HEK293 (cell line): Measurements from ENCODE around the gene LRRC75A.

ENCODE experiments used
- CTCF ChIP-seq: fragments of 450-650 bp; formaldehyde crosslinking; IDR thresholded peaks from 2 replicates; pipeline ENCODE4 v1.5.1; 2016; ENCODE audit warnings: missing biosample characterization, missing genetic modification characterization
- MZF1 ChIP-seq: fragments of 450-650 bp; formaldehyde crosslinking; IDR thresholded peaks from 2 replicates; pipeline ENCODE4 v1.5.1; 2017; ENCODE audit warnings: missing biosample characterization, missing genetic modification characterization, borderline replicate concordance
- SCRT2 ChIP-seq: fragments of 450-650 bp; formaldehyde crosslinking; IDR thresholded peaks from 2 replicates; pipeline ENCODE4 v1.5.1; 2016; ENCODE audit warnings: missing biosample characterization, missing genetic modification characterization
- YY1 ChIP-seq: fragments of 450-650 bp; formaldehyde crosslinking; IDR thresholded peaks from 2 replicates; pipeline ENCODE4 v1.5.1; 2018; ENCODE audit warnings: missing biosample characterization, missing genetic modification characterization
- ZBTB21 ChIP-seq: fragments of 450-650 bp; formaldehyde crosslinking; IDR thresholded peaks from 2 replicates; pipeline ENCODE4 v1.5.1; 2017; ENCODE audit warnings: missing biosample characterization, missing genetic modification characterization
- ZFP41 ChIP-seq: fragments of 450-650 bp; formaldehyde crosslinking; IDR thresholded peaks from 2 replicates; pipeline ENCODE4 v1.5.1; 2016; ENCODE audit warnings: missing biosample characterization, missing genetic modification characterization, borderline replicate concordance
- ZNF121 ChIP-seq: fragments of 450-650 bp; formaldehyde crosslinking; IDR thresholded peaks from 2 replicates; pipeline ENCODE4 v1.5.1; 2016; ENCODE audit warnings: missing biosample characterization, missing genetic modification characterization
- ZNF155 ChIP-seq: fragments of 450-650 bp; formaldehyde crosslinking; IDR thresholded peaks from 2 replicates; pipeline ENCODE4 v1.5.1; 2016; ENCODE audit warnings: missing biosample characterization, missing genetic modification characterization
- ZNF558 ChIP-seq: fragments of 450-650 bp; formaldehyde crosslinking; IDR thresholded peaks from 2 replicates; pipeline ENCODE4 v1.5.1; 2016; ENCODE audit warnings: missing biosample characterization, missing genetic modification characterization
- ZNF626 ChIP-seq: fragments of 450-650 bp; sonication (Bioruptor Pico); formaldehyde crosslinking; IDR thresholded peaks from 2 replicates; pipeline ENCODE4 v1.5.1; 2018; ENCODE audit warnings: missing biosample characterization, missing genetic modification characterization, inconsistent platforms
- ZNF670 ChIP-seq: fragments of 450-650 bp; formaldehyde crosslinking; IDR thresholded peaks from 2 replicates; pipeline ENCODE4 v1.5.1; 2016; ENCODE audit warnings: missing biosample characterization, missing genetic modification characterization, low read depth
- ZXDB ChIP-seq: fragments of 450-650 bp; formaldehyde crosslinking; IDR thresholded peaks from 2 replicates; pipeline ENCODE4 v1.5.1; 2016; ENCODE audit warnings: missing biosample characterization, missing genetic modification characterization
- TF ChIP-seq, protein P1 (sequence below): fragments of 450-650 bp; formaldehyde crosslinking; IDR thresholded peaks from 2 replicates; pipeline ENCODE4 v1.5.1; 2016; ENCODE audit warnings: missing biosample characterization, missing genetic modification characterization
- TF ChIP-seq, protein P2 (sequence below): fragments of 450-650 bp; formaldehyde crosslinking; IDR thresholded peaks from 2 replicates; pipeline ENCODE4 v1.5.1; 2016; ENCODE audit warnings: missing biosample characterization, missing genetic modification characterization, low read depth

GRCh38 chr17:16434662-16435061 lies 57.3 kb downstream of the LRRC75A start:
- TF ChIP-seq ZNF626 (tag by site-specific recombination) (no peak), CTCF (no peak), SCRT2 (no peak), ZNF155 (no peak), ZBTB21 (tag by site-specific recombination) (no peak), ZNF121 (tag by site-specific recombination) (no peak), ZNF558 (tag by site-specific recombination) (no peak), ZFP41 (tag by site-specific recombination) (no peak), MZF1 (tag by site-specific recombination) (no peak), YY1 (tag by site-specific recombination) (no peak), ZXDB (no peak), ZNF670 (tag by site-specific recombination) (no peak)
- TF ChIP-seq, protein P1, sequence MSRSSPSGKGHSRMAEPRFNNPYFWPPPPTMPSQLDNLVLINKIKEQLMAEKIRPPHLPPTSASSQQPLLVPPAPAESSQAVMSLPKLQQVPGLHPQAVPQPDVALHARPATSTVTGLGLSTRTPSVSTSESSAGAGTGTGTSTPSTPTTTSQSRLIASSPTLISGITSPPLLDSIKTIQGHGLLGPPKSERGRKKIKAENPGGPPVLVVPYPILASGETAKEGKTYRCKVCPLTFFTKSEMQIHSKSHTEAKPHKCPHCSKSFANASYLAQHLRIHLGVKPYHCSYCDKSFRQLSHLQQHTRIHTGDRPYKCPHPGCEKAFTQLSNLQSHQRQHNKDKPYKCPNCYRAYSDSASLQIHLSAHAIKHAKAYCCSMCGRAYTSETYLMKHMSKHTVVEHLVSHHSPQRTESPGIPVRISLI = no peak
- TF ChIP-seq, protein P2, sequence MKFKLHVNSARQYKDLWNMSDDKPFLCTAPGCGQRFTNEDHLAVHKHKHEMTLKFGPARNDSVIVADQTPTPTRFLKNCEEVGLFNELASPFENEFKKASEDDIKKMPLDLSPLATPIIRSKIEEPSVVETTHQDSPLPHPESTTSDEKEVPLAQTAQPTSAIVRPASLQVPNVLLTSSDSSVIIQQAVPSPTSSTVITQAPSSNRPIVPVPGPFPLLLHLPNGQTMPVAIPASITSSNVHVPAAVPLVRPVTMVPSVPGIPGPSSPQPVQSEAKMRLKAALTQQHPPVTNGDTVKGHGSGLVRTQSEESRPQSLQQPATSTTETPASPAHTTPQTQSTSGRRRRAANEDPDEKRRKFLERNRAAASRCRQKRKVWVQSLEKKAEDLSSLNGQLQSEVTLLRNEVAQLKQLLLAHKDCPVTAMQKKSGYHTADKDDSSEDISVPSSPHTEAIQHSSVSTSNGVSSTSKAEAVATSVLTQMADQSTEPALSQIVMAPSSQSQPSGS (tag by site-specific recombination) = no peak
